H9 (cell line): ENCODE measurements around the gene APBB2. TPM values are rescaled to one million over a fixed set of nuclear protein-coding genes. Genes with fewer than 3 reads are reported as not detected.

Experiments used
- DNase-seq: peaks from one replicate; pipeline ENCODE4 v3.0.0-alpha.2; 2017
- H2AFZ ChIP-seq: one replicate; pipeline ENCODE4 v1.6.1; 2013; ENCODE audit warnings: mild to moderate bottlenecking, low read length, control low read depth, moderate library complexity
- H2AK5ac ChIP-seq: 2 replicates; pipeline ENCODE4 v1.6.1; 2013; ENCODE audit warnings: low read length, control low read depth, mixed read lengths; ENCODE audit not compliant: insufficient read length
- H2BK120ac ChIP-seq: one replicate; pipeline ENCODE4 v1.6.1; 2013; ENCODE audit warnings: low read depth, mild to moderate bottlenecking, low read length, control low read depth, inconsistent platforms; ENCODE audit not compliant: poor library complexity, severe bottlenecking
- H2BK12ac ChIP-seq: 2 replicates; pipeline ENCODE4 v1.6.1; 2013; ENCODE audit warnings: low read length, control low read depth, mixed read lengths, low read depth; ENCODE audit not compliant: insufficient read length
- H2BK15ac ChIP-seq: 2 replicates; pipeline ENCODE4 v1.6.1; 2013; ENCODE audit warnings: low read depth, low read length, control low read depth
- H2BK20ac ChIP-seq: one replicate; pipeline ENCODE4 v1.6.1; 2013; ENCODE audit warnings: low read depth, mild to moderate bottlenecking, low read length, control low read depth, inconsistent platforms; ENCODE audit not compliant: poor library complexity, severe bottlenecking
- H2BK5ac ChIP-seq: 2 replicates; pipeline ENCODE4 v1.6.1; 2013; ENCODE audit warnings: low read length, control low read depth, mixed read lengths; ENCODE audit not compliant: insufficient read length
- H3K14ac ChIP-seq: 2 replicates; pipeline ENCODE4 v1.6.1; 2013; ENCODE audit warnings: low read length, control low read depth; ENCODE audit not compliant: insufficient read depth
- H3K18ac ChIP-seq: 2 replicates; pipeline ENCODE4 v1.6.1; 2013; ENCODE audit warnings: low read depth, mild to moderate bottlenecking, mixed read lengths, low read length, control low read depth; ENCODE audit not compliant: insufficient read length
- H3K23ac ChIP-seq: 2 replicates; pipeline ENCODE4 v1.6.1; 2013; ENCODE audit warnings: low read length, control low read depth, mixed read lengths, low read depth; ENCODE audit not compliant: insufficient read length
- H3K23me2 ChIP-seq: 2 replicates; pipeline ENCODE4 v1.6.1; 2013; ENCODE audit warnings: low read depth, mild to moderate bottlenecking, mixed read lengths, low read length, control low read depth; ENCODE audit not compliant: insufficient read length, poor library complexity, severe bottlenecking
- H3K27ac ChIP-seq: 2 replicates; pipeline ENCODE4 v1.5.1; 2013; ENCODE audit warnings: low read length, control low read depth, mixed read lengths, low read depth; ENCODE audit not compliant: insufficient read length
- H3K27me3 ChIP-seq: 2 replicates; pipeline ENCODE4 v1.6.1; 2013; ENCODE audit warnings: low read length, control low read depth, inconsistent platforms; ENCODE audit not compliant: insufficient read depth
- H3K4ac ChIP-seq: 2 replicates; pipeline ENCODE4 v1.6.1; 2013; ENCODE audit warnings: low read depth, mild to moderate bottlenecking, control low read depth, inconsistent platforms, low read length, moderate library complexity
- H3K4me1 ChIP-seq: 2 replicates; pipeline ENCODE4 v1.6.1; 2013; ENCODE audit warnings: low read length, control low read depth, inconsistent platforms; ENCODE audit not compliant: insufficient read depth
- H3K4me2 ChIP-seq: 2 replicates; pipeline ENCODE4 v1.6.1; 2013; ENCODE audit warnings: low read length, control low read depth, mixed read lengths; ENCODE audit not compliant: insufficient read length, insufficient read depth
- H3K56ac ChIP-seq: 2 replicates; pipeline ENCODE4 v1.6.1; 2013; ENCODE audit warnings: low read depth, mild to moderate bottlenecking, mixed read lengths, low read length, control low read depth; ENCODE audit not compliant: insufficient read length
- H3K79me1 ChIP-seq: 2 replicates; pipeline ENCODE4 v1.6.1; 2013; ENCODE audit warnings: low read depth, mild to moderate bottlenecking, moderate library complexity, low read length, control low read depth, inconsistent platforms; ENCODE audit not compliant: insufficient read depth, poor library complexity, severe bottlenecking
- H3K79me2 ChIP-seq: 2 replicates; pipeline ENCODE4 v1.6.1; 2013; ENCODE audit warnings: low read length, control low read depth, inconsistent platforms; ENCODE audit not compliant: insufficient read depth
- H3K9ac ChIP-seq: 2 replicates; pipeline ENCODE4 v1.6.1; 2013; ENCODE audit warnings: low read length, control low read depth, mixed read lengths; ENCODE audit not compliant: insufficient read length; ENCODE audit errors: extremely low read depth
- H3K9me3 ChIP-seq: one replicate; pipeline ENCODE4 v1.6.1; 2013; ENCODE audit warnings: low read depth, low read length, inconsistent platforms; ENCODE audit not compliant: control insufficient read depth
- H3T11ph ChIP-seq: one replicate; pipeline ENCODE4 v1.6.1; 2013; ENCODE audit warnings: mild to moderate bottlenecking, low read length, control low read depth, inconsistent platforms
- H4K20me1 ChIP-seq: one replicate; pipeline ENCODE4 v1.6.1; 2013; ENCODE audit not compliant: control insufficient read depth, insufficient read length, insufficient read depth
- H4K5ac ChIP-seq: 2 replicates; pipeline ENCODE4 v1.6.1; 2013; ENCODE audit warnings: low read depth, mild to moderate bottlenecking, mixed read lengths, low read length, control low read depth; ENCODE audit not compliant: insufficient read length
- H4K8ac ChIP-seq: replicated peaks from 2 replicates; pipeline ENCODE4 v1.6.1; 2013; ENCODE audit warnings: low read length, control low read depth, mixed read lengths, low read depth; ENCODE audit not compliant: insufficient read length
- H4K91ac ChIP-seq: 2 replicates; pipeline ENCODE4 v1.6.1; 2013; ENCODE audit warnings: low read depth, mild to moderate bottlenecking, moderate library complexity, mixed read lengths, low read length, control low read depth; ENCODE audit not compliant: insufficient read length
- H3K27ac Mint-ChIP-seq, 3 experiments: 2 replicates in 2 of 3; 3 replicates in 1 of 3; pipeline ENCODE4 v1.8.0; 2020 to 2021; ENCODE audit warnings: mixed read lengths in 3 of 3, mild to moderate bottlenecking in 1 of 3, moderate library complexity in 1 of 3
- H3K27me3 Mint-ChIP-seq: 2 replicates; pipeline ENCODE4 v1.8.0; 2021; ENCODE audit warnings: low read depth, mild to moderate bottlenecking, moderate library complexity, mixed read lengths
- H3K36me3 Mint-ChIP-seq, 3 experiments: 2 replicates in 2 of 3; 3 replicates in 1 of 3; pipeline ENCODE4 v1.8.0; 2020 to 2021; ENCODE audit warnings: low read depth in 3 of 3, mixed read lengths in 3 of 3; ENCODE audit not compliant: insufficient read depth in 1 of 3
- H3K4me1 Mint-ChIP-seq, 2 experiments: 2 replicates each; pipeline ENCODE4 v1.8.0; 2020; ENCODE audit warnings: mixed read lengths in 2 of 2
- H3K4me3 Mint-ChIP-seq, 2 experiments: 2 replicates in 1 of 2; 3 replicates in 1 of 2; pipeline ENCODE4 v1.8.0; 2020 to 2021; ENCODE audit warnings: mild to moderate bottlenecking in 2 of 2, mixed read lengths in 2 of 2, moderate library complexity in 1 of 2
- H3K9me3 Mint-ChIP-seq, 2 experiments: 2 replicates in 1 of 2; 3 replicates in 1 of 2; pipeline ENCODE4 v1.8.0; 2020; ENCODE audit warnings: mild to moderate bottlenecking in 2 of 2, mixed read lengths in 2 of 2, moderate library complexity in 1 of 2
- WGBS: extraction: QIAGEN DNeasy Blood & Tissue Kit; methylation state at CpG from one replicate; pipeline ENCODE4 v1.1.7; 2013; ENCODE audit warnings: missing lambda C conversion rate, low lambda C conversion rate, mixed read lengths; ENCODE audit not compliant: insufficient read length; ENCODE audit errors: extremely low coverage; 5-methylcytosine and 5-hydroxymethylcytosine counted together
- total RNA-seq: library from RNA; stranded (reverse); gene quantifications from 2 replicates; pipeline ENCODE4 v1.2.1, GENCODE V29; 2021
- TF ChIP-seq, protein P1 (sequence below): fragments of 200-600 bp; sonication (generic); conservative IDR thresholded peaks from 3 replicates; pipeline ENCODE4 v1.8.0; 2021; ENCODE audit warnings: antibody characterized with exemption, mild to moderate bottlenecking

APBB2 gene
- total RNA-seq, 1 experiment from 2014 or later, result 39.6 TPM

DNA sequence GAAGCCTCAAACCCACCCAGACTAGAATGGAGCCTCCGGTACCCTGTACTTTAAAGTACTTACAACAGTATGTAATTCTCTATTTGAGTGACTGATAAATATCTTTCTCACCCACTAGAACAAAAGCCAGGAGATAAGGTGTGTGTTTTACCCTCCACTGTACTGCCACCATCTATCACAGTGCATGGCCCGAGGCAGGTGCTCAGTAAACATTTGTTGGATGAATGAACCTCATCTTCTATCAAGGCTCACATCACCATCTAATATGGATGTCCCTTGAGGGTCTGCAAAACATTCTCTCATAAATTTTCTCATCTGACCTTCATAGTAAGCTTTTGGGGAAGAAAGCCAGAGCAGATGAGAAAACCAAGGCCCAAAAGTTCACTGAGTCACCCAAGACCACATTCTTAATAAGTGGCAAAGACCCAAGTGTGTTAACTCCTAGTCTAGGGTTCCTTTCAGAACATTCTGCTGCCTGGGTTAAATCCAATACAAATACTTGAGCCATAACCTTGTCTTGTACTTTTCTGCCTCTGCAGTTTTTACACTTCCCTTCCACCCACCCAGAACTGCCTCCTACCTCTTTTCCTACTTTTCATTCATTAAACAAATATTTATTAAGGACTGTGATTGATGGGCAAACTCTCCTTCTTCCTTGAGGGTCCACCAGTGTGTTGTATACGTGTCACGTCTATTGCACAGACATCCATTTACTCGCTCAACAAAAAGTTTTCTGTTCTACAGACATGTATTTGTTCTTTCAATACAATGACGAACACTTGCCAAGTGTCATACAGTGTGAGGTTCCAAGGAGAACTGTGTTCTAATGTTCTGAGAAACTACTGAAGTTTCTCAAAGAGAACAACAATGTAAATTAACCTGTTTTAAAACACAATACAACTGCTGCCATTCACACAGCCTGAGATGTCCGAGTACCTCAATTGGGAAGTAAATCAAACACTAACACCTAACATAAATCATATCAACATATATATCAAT is 35.7 kb downstream of the APBB2 start:
- no peak overlapping the region for H3K4me2 ChIP-seq
- H3K4me1 Mint-ChIP-seq, result peaks cover 23 to 26% of the 10 kb centered on the region in 2 experiments

More for the DNA sequence above, 35.7 kb downstream of the APBB2 start:
- WGBS, result no CpG with 5 or more reads among the region's 7 CpGs
- H3K56ac ChIP-seq, result no peak overlapping the region
- H3K79me1 ChIP-seq, result no peaks in the 10 kb centered on the region
- TF ChIP-seq, protein P1, sequence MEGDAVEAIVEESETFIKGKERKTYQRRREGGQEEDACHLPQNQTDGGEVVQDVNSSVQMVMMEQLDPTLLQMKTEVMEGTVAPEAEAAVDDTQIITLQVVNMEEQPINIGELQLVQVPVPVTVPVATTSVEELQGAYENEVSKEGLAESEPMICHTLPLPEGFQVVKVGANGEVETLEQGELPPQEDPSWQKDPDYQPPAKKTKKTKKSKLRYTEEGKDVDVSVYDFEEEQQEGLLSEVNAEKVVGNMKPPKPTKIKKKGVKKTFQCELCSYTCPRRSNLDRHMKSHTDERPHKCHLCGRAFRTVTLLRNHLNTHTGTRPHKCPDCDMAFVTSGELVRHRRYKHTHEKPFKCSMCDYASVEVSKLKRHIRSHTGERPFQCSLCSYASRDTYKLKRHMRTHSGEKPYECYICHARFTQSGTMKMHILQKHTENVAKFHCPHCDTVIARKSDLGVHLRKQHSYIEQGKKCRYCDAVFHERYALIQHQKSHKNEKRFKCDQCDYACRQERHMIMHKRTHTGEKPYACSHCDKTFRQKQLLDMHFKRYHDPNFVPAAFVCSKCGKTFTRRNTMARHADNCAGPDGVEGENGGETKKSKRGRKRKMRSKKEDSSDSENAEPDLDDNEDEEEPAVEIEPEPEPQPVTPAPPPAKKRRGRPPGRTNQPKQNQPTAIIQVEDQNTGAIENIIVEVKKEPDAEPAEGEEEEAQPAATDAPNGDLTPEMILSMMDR, result no peak
- Mint-ChIP-seq H3K27ac (peak overlapping the region in 2 of 3 experiments; percentile 8 to 66; a peak in 3 of 7 replicates), H3K27me3 (no peaks in the 10 kb centered on the region), H3K36me3 (no peaks in the 10 kb centered on the region; a peak in 2 of 7 replicates), H3K4me3 (no peak overlapping the region), H3K9me3 (peaks cover 3% of the 10 kb centered on the region in 2 experiments; a peak in 2 of 5 replicates)
- H2BK15ac ChIP-seq, result no peak overlapping the region
- H2BK12ac ChIP-seq, result no peak overlapping the region
- H4K20me1 ChIP-seq, result no peaks in the 10 kb centered on the region
- no peak overlapping the region for H3K23ac ChIP-seq
- H3K14ac ChIP-seq, result no peak overlapping the region
- H3K9me3 ChIP-seq, result no peaks in the 10 kb centered on the region
- no peak overlapping the region for H2AK5ac ChIP-seq
- H3K79me2 ChIP-seq, result no peaks in the 10 kb centered on the region; the same call in 1 of the 2 replicates
- no peak overlapping the region for H3K18ac ChIP-seq
- H4K5ac ChIP-seq, result no peak overlapping the region
- H3T11ph ChIP-seq, result no peak overlapping the region
- H3K4ac ChIP-seq, result no peak overlapping the region
- H3K4me1 ChIP-seq, result peaks cover 9% of the 10 kb centered on the region
- H2BK5ac ChIP-seq, result no peak overlapping the region
- no peak for DNase-seq
- H3K9ac ChIP-seq, result no peak overlapping the region
- no peak overlapping the region for H2BK120ac ChIP-seq
- H2BK20ac ChIP-seq, result no peak overlapping the region
- no peaks in the 10 kb centered on the region for H3K23me2 ChIP-seq
- H4K8ac ChIP-seq, result no peak overlapping the region
- H4K91ac ChIP-seq, result no peak overlapping the region
- H2AFZ ChIP-seq, result no peak overlapping the region
- no peaks in the 10 kb centered on the region for H3K27me3 ChIP-seq
- H3K27ac ChIP-seq, result no peak overlapping the region
